SK-N-SH (cell line): Measurements from ENCODE around the gene ACIN1. TPM values are rescaled to one million over a fixed set of nuclear protein-coding genes. Genes with fewer than 3 reads are reported as not detected.
A peak's percentile ranks its signal among the peaks of the same experiment; 100 is the strongest.

Experiments used
- CTCF ChIA-PET: fragments of 300-600, 350-600 bp; formaldehyde crosslinking; extraction: SDS; loops from one replicate; lab custom pipeline; 2021; lab: Yijun Ruan, JAX
- POLR2A ChIA-PET: fragments of 350-600 bp; sonication (Branson Sonifier 250); formaldehyde crosslinking; extraction: SDS; loops from one replicate; lab custom pipeline; 2020; ENCODE audit warnings: antibody characterized with exemption, inconsistent platforms; lab: Yijun Ruan, JAX
- DNase-seq: peaks from one replicate; pipeline ENCODE4 v3.0.0; 2012
- H2AFZ ChIP-seq: fragments of 200-600 bp; sonication (generic); 2 replicates; pipeline ENCODE4 v1.8.1; 2016; ENCODE audit warnings: antibody characterized with exemption, mild to moderate bottlenecking, low read depth
- H3F3A ChIP-seq: fragments of 200-600 bp; sonication (generic); replicated peaks from 2 replicates; pipeline ENCODE3; 2016; ENCODE audit warnings: antibody characterized with exemption, mild to moderate bottlenecking; ENCODE audit not compliant: insufficient read depth
- H3K27ac ChIP-seq, 2 experiments: fragments of 200-500 bp in 1 of 2; fragments of 200-600 bp in 1 of 2; sonication (Bioruptor generic) in 1 of 2; sonication (generic), shearing (Covaris generic) in 1 of 2; 2 replicates each; pipeline versions ENCODE4 v1.5.1 to v1.6.1; 2014 to 2016; ENCODE audit warnings: low read depth in 2 of 2, inconsistent platforms in 1 of 2, low read length in 1 of 2, mild to moderate bottlenecking in 1 of 2, mixed read lengths in 1 of 2
- H3K27me3 ChIP-seq: fragments of 200-600 bp; sonication (generic), shearing (Covaris generic); 2 replicates; pipeline ENCODE4 v1.6.1; 2016; ENCODE audit warnings: mixed run types; ENCODE audit not compliant: insufficient read depth
- H3K36me3 ChIP-seq, 2 experiments: fragments of 200-500 bp in 1 of 2; fragments of 200-600 bp in 1 of 2; sonication (Bioruptor generic) in 1 of 2; sonication (generic) in 1 of 2; replicated peaks in 1 of 2; 2 replicates each; pipeline versions ENCODE3 to v1.5.1; 2014 to 2016; ENCODE audit warnings: low read length in 1 of 2, mild to moderate bottlenecking in 1 of 2; ENCODE audit not compliant: insufficient read depth in 2 of 2, control insufficient read depth in 1 of 2
- H3K4me1 ChIP-seq, 2 experiments: fragments of 200-500 bp in 1 of 2; fragments of 200-600 bp in 1 of 2; sonication (Bioruptor generic) in 1 of 2; sonication (generic), shearing (Covaris generic) in 1 of 2; 2 replicates each; pipeline versions ENCODE4 v1.5.1 to v1.6.1; 2014 to 2016; ENCODE audit warnings: low read depth in 1 of 2, low read length in 1 of 2, mixed run types in 1 of 2; ENCODE audit not compliant: insufficient read depth in 2 of 2, control insufficient read depth in 1 of 2
- H3K4me2 ChIP-seq: fragments of 200-600 bp; sonication (generic), shearing (Covaris generic); 2 replicates; pipeline ENCODE4 v1.6.1; 2017; ENCODE audit warnings: mixed run types
- H3K4me3 ChIP-seq, 2 experiments: fragments of 200-500 bp in 1 of 2; fragments of 200-600 bp in 1 of 2; sonication (Bioruptor generic) in 1 of 2; sonication (generic), shearing (Covaris generic) in 1 of 2; 2 replicates each; pipeline versions ENCODE4 v1.5.1 to v1.8.1; 2014 to 2016; ENCODE audit warnings: low read depth in 2 of 2, inconsistent platforms in 1 of 2, low read length in 1 of 2, mild to moderate bottlenecking in 1 of 2, mixed read lengths in 1 of 2, moderate library complexity in 1 of 2
- H3K79me2 ChIP-seq: fragments of 200-600 bp; sonication (generic); 2 replicates; pipeline ENCODE4 v1.8.1; 2017; ENCODE audit warnings: mild to moderate bottlenecking; ENCODE audit not compliant: insufficient read depth
- H3K9ac ChIP-seq: fragments of 200-600 bp; sonication (generic); 2 replicates; pipeline ENCODE4 v1.6.1; 2017; ENCODE audit warnings: mixed run types
- H3K9me2 ChIP-seq: fragments of 200-600 bp; sonication (generic); 2 replicates; pipeline ENCODE4 v1.6.1; 2017; ENCODE audit warnings: mixed run types
- H3K9me3 ChIP-seq: fragments of 200-600 bp; sonication (generic); 2 replicates; pipeline ENCODE4 v1.6.1; 2017; ENCODE audit warnings: mixed run types, mild to moderate bottlenecking, moderate library complexity
- H4K20me1 ChIP-seq: fragments of 200-600 bp; sonication (generic); 2 replicates; pipeline ENCODE4 v1.6.1; 2017; ENCODE audit warnings: mild to moderate bottlenecking, mixed run types; ENCODE audit not compliant: insufficient read depth
- CHD2 ChIP-seq: fragments of 150-350 bp; IDR thresholded peaks from 2 replicates; pipeline ENCODE4 v1.6.1; 2018; ENCODE audit warnings: low read length; ENCODE audit not compliant: partially characterized antibody
- CTCF ChIP-seq: fragments of 200-600 bp; sonication (generic); IDR thresholded peaks from 2 replicates; pipeline ENCODE4 v1.6.1; 2017; ENCODE audit warnings: antibody characterized with exemption, mild to moderate bottlenecking, moderate library complexity
- EZH2phosphoT487 ChIP-seq: fragments of 200-600 bp; sonication (generic); IDR thresholded peaks from 2 replicates; pipeline ENCODE4 v1.6.1; 2017; ENCODE audit warnings: low read depth, mixed run types, mild to moderate bottlenecking, antibody characterized with exemption, moderate library complexity, borderline replicate concordance
- FOXJ3 ChIP-seq: sonication (generic); formaldehyde crosslinking; IDR thresholded peaks from 2 replicates; pipeline ENCODE4 v1.5.1; 2020; ENCODE audit warnings: mild to moderate bottlenecking, missing genetic modification reagents
- GABPA ChIP-seq: IDR thresholded peaks from 2 replicates; pipeline ENCODE4 v1.4.0; 2012; ENCODE audit warnings: low read depth, mild to moderate bottlenecking
- IRF3 ChIP-seq: fragments of 150-350 bp; IDR thresholded peaks from 2 replicates; pipeline ENCODE4 v1.6.1; 2016; ENCODE audit warnings: mild to moderate bottlenecking, low read depth, low read length
- JUND ChIP-seq: IDR thresholded peaks from 2 replicates; pipeline ENCODE4 v1.4.0; 2012
- MEF2A ChIP-seq: IDR thresholded peaks from 2 replicates; pipeline ENCODE4 v1.4.0; 2012; ENCODE audit warnings: low read depth, borderline replicate concordance
- MXI1 ChIP-seq: IDR thresholded peaks from 2 replicates; pipeline ENCODE4 v1.6.1; 2012; ENCODE audit warnings: mild to moderate bottlenecking, low read depth, low read length, improper control_type of control experiment
- NFIC ChIP-seq: IDR thresholded peaks from 2 replicates; pipeline ENCODE4 v1.4.0; 2012; ENCODE audit warnings: borderline replicate concordance
- NRF1 ChIP-seq: IDR thresholded peaks from 2 replicates; pipeline ENCODE4 v1.6.1; 2012; ENCODE audit warnings: low read depth, mild to moderate bottlenecking, low read length
- PBX3 ChIP-seq: IDR thresholded peaks from 2 replicates; pipeline ENCODE4; 2012
- RFX5 ChIP-seq: IDR thresholded peaks from 2 replicates; pipeline ENCODE4 v1.6.1; 2012; ENCODE audit warnings: mild to moderate bottlenecking, improper control_type of control experiment, low read length
- TCF12 ChIP-seq: IDR thresholded peaks from 2 replicates; pipeline ENCODE4 v1.4.0; 2012
- TEAD4 ChIP-seq: IDR thresholded peaks from 2 replicates; pipeline ENCODE4 v1.4.0; 2012; ENCODE audit warnings: mild to moderate bottlenecking, borderline replicate concordance; ENCODE audit not compliant: insufficient read depth
- USF2 ChIP-seq: fragments of 150-350 bp; IDR thresholded peaks from 2 replicates; pipeline ENCODE4 v1.6.1; 2017; ENCODE audit warnings: antibody characterized with exemption, low read length, low read depth, borderline replicate concordance
- ZBTB33 ChIP-seq: IDR thresholded peaks from 2 replicates; pipeline ENCODE4 v1.4.0; 2012; ENCODE audit warnings: low read depth, borderline replicate concordance
- WGBS: methylation state at CpG from one replicate; pipeline ENCODE4 v1.1.6; 2017; ENCODE audit warnings: low lambda C conversion rate; 5-methylcytosine and 5-hydroxymethylcytosine counted together
- polyA plus RNA-seq, 3 experiments: library from polyadenylated mRNA; depleted of rRNA; stranded (reverse); fragments of >200 nt; gene quantifications; 2 replicates each; pipeline ENCODE4 v1.2.3, GENCODE V29; 2012

The ACIN1 gene
- polyA plus RNA-seq, 1 of the 3 experiments (the other 2 are of a cell fraction), result 159 TPM

GRCh38 chr14:23130871-23131270 lies 35.9 kb upstream of the ACIN1 start (continued):
- TF ChIP-seq CTCF, result no peak

- no peaks in the 10 kb centered on the region for H3K9me2 ChIP-seq
- no peak overlapping the region for H3K4me2 ChIP-seq
- no peaks in the 10 kb centered on the region for H3K4me1 ChIP-seq
- no peak overlapping the region for H3K9ac ChIP-seq
- H3K4me3 ChIP-seq, result no peak overlapping the region
- CTCF ChIA-PET, result interaction anchor here (0.5 to 2.7 kb wide), 5 partner anchors 9 to 277 kb away, joined by 3 to 26 read pairs (median 4); no protein-coding TSS in a partner anchor
- DNase-seq, result no peak
- H4K20me1 ChIP-seq, result no peaks in the 10 kb centered on the region
- 30% methylated on average over 7 of the region's 7 CpGs for WGBS
- H3K79me2 ChIP-seq, result no peaks in the 10 kb centered on the region
- POLR2A ChIA-PET, result no interaction called here
- peak overlapping the region; percentile 20; the same call in 1 of the 2 replicates for H2AFZ ChIP-seq
- no peak overlapping the region for H3K27ac ChIP-seq
- H3K36me3 ChIP-seq, result no peaks in the 10 kb centered on the region
- no peaks in the 10 kb centered on the region for H3F3A ChIP-seq
- no peaks in the 10 kb centered on the region for H3K9me3 ChIP-seq
- peaks cover 6% of the 10 kb centered on the region; the same call in 1 of the 2 replicates for H3K27me3 ChIP-seq
- TF ChIP-seq TEAD4, result no peak
- no peak for TF ChIP-seq MEF2A
- TF ChIP-seq NRF1, result no peak
- TF ChIP-seq CHD2, result no peak
- no peak for TF ChIP-seq IRF3
- no peak for TF ChIP-seq EZH2phosphoT487
- TF ChIP-seq GABPA, result no peak
- TF ChIP-seq USF2, result no peak
- no peak for TF ChIP-seq FOXJ3 (CRISPR knock-in tag)
- TF ChIP-seq JUND, result no peak
- TF ChIP-seq NFIC, result no peak
- no peak for TF ChIP-seq ZBTB33
- no peak for TF ChIP-seq CTCF
- no peak for TF ChIP-seq TCF12
- no peak for TF ChIP-seq RFX5
- no peak for TF ChIP-seq PBX3
- no peak for TF ChIP-seq MXI1
These were observed 34.9 kb upstream of the ACIN1 start for GRCh38 chr14:23129759-23130316.
